GOT3 (cell line): ENCODE measurements around the gene RBM44.
"Not testable (repeated sequence)": the region's sequence is repeated elsewhere in the genome, so short reads cannot be mapped to it uniquely, and the experiment has no call there.

Experiments
- DNase-seq: peaks from one replicate; lab custom pipeline; 2025; ENCODE audit warnings: mixed read lengths; lab: John Stamatoyannopoulos, UW

RBM44 gene, protein sequence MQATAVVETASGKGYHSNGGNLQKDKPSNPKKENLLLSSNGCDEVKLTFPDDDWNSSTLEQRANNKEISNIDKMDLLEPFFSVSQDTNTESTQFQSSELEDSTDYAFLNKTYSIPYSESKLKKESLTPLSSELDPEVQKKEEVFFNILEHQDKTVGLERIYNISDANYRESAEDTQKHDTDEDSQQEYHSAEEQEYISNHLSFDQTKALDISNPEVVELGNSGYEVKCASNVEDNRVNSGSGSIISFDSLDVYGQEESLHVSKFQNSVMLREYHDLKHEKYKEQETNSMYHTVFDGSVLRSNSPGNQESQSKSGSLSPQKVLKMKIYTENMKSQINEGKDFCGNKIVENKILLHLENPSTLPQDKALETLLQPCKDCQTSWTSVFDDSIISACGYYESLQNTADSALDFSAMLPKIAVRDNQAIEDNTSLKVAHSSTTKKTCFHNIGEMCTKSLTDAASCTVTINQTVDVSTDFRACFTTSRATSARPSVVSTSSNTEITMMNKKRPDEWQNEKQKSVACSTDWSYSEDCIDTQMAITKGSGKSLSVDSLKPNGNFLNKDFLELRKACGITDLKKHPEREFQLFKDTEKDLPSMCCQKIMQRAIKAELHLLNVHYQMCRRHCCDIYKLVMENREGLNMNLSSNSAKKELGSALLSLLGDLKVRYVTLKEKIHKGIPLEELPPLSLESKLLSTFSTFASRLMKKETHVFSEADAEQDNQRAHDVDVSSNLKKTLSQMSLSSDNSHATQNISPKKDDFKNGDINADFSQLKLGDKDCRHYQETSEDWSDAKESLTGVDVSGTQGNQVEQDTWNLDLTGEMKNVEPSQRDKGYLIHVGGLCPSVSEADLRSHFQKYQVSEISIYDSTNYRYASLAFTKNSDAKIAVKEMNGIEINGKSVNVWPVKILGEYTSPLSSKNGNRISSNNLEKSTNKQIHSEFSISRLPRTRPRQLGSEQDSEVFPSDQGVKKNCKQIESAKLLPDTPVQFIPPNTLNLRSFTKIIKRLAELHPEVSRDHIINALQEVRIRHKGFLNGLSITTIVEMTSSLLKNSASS

DNA sequence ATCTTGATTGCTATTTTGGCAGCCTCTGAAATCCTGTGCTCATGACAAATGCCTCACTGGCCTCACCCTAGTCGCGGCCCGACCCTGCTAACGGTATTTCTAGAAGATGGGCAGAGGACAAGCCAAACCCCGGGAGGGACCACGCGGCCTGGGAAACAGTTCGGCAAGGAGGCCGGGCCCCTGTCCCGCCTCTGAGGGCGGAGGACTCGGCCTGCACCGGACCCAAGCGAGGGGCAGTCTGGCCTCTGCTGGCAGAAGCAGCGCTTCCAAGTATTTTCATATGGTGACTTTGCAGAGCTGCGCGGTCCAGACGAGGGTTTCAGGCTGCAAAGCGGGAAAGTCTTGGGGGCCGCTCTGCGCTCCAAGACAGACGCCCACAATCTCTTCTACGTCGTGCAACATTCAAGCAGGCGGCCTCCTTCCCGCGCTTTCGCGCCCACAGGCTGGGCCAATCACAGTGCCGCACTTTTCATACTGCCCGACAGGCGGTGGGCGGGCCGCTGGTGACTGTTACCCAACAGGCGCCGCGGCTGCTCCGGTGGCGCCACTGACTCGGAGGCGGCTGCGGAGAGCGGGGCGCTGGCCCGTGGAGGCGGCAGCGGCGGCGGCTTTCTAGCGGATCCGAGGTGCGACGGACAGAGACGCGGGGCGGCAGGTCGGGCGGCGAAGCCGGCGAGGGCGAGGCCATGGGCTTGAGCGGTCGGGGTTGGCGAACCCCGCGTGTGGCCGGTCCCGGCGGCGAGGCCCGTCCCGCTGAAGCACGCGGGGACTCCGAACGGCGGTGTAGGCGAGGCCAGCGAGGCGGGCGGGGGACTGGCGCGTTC lies at the start of gene RBM44:
Gene RBM44, plus strand, starts transcription at position 544 of the 824 bp plus-strand sequence. CDS start 14,831 bp downstream, outside the sequence.
- DNase-seq: no peak

DNA sequence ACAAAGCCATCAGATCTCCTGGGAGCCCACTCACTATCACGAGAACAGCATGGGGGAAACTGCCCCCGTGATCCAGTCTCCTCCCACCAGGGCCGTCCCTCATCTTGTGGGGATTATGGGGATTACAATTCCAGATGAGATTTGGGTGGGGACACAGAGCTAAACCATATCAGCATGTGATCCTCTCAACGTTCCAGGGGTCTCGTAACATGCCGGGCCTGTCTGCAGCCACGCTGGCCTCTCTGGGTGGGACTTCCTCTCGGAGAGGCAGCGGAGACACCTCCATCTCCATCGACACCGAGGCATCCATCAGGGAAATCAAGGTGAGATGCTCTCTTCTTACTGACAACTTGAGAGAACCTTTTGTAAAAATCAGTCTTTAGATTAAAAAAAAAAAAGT lies 49.6 kb upstream of the RBM44 start:
- no peak for DNase-seq

DNA sequence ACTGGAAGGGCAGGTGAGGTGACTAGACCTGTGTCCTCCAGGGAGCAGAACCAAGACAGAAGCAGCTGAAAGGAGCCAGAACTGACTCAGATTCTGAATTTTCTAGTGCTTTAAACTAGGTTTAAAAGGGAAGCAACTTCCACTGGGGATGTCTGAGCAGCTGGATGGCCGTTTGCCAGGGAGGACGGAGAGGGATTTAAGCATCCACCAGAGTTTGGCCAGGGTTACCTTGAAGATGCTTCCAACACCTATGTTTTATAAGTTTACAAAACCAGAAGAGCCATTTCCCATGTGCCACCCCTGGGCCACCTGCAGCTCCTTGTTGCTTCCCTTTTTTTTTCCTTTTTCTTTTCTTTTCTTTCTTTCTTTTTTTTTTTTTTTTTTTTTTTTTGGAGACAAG lies 48.6 kb upstream of the RBM44 start:
- no peak for DNase-seq

DNA sequence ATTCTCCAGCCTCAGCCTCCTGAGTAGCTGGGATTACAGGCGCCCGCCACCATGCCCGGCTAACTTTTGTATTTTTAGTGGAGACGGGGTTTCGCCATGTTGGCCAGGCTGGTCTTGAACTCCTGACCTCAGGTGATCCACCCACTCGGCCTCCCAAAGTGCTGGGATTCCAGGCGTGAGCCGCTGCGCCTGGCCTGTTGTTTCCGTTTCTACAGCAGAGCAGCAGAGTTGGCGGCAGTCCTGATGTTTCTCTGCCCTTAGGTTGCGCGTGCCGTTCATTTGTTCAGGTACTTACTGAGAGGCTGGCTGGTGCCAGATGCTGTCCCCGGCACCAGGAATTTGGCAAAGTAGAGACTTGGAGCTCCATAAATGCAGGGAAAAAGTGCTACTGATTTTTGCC lies 48.1 kb upstream of the RBM44 start:
- not testable (repeated sequence) for DNase-seq

DNA sequence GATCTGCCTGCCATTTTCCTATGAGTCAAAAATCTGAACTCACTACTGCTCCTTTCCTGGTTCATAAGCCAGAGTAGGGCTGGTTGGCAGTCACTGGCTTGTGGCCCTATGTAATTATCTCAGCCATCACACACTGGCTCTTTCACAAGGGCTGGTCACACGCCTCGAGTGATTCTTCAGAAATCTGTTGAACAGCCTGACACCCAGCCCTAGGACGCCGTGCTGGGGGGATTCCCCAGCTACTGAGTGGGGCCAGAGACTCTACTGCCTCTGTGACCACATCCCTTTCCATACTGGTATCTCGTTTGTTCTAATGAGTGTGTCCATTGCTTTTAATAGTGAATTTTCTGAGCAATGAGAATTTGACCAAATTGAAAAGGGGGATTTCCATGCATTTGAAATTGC lies 45.8 kb upstream of the RBM44 start:
- no peak for DNase-seq

DNA sequence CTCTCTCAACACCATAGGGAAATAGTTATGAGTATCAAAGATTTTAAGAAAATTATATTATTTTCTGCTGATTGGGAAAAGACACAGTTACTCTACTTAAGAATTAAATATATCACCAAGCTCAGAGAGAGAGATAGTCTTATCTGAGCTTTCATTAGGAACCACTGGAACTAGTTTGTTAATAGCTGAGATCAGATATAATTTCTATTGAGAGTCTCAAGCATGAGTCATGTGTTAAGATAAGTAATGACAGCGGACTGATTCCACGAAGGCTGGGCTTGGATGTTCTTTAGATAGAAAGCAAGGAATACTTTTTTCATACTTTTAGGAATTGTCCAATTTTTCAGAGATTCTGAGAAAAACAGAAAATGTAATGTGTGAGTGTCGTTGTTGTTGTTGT lies 44.4 kb upstream of the RBM44 start:
- DNase-seq: no peak

DNA sequence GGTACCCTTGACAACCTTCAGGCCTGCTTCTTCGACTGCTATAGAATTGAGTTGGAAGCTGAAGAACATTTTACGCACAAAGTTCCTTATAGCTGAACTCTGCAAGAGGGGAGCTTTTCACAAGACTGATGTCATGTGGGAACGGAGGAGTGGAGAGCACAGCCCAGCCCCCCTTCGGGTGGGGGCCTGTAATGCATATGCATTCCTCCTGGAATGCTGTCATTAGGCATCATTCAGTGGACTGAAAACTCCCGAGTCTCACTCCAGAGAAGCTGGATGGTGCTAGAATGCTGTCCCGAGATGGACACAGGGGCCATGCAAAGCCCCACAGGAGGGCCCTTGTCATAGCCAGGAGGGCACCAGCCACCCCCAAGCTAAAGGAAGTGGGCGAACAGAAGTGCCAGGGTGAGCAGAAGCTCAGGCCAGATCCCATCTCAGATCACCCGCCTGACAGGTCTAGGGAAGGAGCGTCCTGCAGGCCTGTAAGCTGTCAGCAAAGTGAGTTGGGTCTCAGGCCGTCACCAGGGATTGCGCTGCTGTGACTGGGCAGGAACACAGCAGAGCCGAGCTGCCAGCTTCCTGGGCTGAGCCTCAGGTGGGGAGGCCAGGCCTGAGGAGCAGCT lies 43.8 kb upstream of the RBM44 start:
- DNase-seq: no peak

DNA sequence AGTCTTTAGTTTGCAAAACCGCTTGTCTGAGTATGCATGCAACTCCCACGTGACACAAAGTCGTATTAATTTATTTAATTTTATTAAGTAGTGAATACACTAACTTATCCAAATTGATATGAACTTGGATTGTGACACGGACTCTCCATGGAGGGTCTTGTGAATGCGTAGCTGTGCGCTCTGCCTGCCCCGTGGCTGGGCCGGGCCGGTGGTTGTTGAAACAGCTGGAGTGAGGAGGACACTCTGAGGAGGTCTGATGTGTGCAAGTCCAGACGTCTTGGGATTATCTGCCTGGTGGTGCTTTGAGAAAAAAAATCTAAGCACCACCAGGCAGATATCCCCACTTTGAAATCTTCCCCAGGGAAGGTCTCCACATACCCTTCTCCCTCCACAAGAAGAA lies 41.0 kb upstream of the RBM44 start:
- DNase-seq: no peak

DNA sequence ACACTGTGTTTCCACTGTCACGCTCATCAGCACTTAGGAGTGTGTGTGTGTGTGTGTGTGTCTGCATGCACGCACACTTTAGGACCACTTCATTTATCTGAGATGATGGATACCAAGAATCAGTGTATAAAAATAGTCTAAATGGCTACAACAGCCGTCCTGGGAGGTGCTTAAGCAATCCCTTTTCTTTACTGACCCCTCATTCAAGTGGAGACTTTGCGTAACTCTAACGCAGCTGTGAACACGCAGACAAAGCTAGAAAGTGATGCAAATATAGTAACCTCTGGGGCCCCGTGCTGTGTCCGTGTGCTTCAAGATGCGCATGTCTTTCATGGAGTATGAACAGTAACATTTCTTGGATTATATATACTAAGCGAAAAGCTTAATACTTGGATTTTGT lies 40.4 kb upstream of the RBM44 start:
- DNase-seq: no peak

DNA sequence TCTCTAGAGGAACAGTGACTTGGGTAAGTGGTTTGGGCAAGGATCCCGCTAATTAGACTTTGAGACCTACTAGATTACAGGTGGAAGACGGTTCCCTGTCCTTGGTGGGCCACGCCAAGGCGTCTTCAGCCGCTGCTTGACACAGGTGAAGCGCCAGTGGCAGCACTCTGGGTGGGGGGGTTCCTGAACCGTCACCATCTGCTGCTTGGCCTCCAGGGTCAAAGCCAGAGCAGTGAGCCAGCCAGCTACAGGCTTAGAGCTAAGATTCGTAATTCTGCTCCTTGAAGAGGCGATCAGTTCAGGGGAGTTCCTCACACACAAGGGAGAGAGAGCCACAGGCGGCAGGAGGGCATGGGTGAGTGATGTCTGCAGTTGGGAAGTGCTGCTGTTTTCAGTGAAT lies 39.4 kb upstream of the RBM44 start:
- no peak for DNase-seq

DNA sequence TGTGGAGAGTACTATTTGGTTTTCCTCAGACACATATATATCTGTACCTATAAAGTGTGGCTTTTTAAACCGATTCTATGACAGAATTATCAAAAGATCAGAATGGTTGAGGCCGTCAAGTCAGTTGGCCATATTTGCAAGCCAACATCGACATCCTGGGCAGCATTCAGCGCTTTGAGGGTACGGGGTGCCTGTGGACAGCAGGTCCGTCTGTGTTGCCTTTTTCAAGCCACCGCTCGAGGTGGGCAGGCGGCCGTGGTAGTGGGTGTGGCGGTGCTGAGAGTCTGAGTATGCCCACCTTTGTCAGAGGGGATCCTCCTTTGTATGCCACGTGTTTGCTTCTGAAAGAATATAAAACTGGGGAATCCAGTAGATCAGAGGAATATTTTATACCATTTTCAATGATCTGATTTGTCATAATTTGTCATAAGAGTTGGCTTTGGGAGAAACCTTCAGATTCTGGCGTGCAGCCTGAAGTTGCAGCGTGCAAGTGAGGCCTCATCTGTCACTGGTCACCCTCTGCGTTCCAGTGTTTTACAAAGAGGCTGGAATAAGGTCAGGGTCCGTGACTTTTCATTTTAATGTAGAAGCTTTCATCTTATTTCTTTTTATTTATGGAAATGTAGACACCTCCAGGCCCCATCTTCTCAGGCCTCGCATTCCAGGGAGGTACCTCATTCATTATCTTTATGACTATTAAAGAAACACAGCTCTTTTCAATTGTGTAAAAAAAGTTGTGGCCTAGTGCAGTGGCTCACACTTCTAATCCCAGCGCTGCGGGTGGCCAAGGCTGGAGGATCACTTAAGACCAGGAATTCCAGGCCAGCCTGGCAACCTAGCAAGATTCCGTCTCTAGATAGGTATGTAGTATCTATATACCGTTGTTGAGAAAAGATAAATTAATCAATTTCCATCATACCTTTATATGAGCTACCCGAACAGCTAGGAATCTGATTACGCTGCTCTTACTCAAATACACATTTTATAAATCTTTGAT lies 37.8 kb upstream of the RBM44 start:
- DNase-seq: no peak

DNA sequence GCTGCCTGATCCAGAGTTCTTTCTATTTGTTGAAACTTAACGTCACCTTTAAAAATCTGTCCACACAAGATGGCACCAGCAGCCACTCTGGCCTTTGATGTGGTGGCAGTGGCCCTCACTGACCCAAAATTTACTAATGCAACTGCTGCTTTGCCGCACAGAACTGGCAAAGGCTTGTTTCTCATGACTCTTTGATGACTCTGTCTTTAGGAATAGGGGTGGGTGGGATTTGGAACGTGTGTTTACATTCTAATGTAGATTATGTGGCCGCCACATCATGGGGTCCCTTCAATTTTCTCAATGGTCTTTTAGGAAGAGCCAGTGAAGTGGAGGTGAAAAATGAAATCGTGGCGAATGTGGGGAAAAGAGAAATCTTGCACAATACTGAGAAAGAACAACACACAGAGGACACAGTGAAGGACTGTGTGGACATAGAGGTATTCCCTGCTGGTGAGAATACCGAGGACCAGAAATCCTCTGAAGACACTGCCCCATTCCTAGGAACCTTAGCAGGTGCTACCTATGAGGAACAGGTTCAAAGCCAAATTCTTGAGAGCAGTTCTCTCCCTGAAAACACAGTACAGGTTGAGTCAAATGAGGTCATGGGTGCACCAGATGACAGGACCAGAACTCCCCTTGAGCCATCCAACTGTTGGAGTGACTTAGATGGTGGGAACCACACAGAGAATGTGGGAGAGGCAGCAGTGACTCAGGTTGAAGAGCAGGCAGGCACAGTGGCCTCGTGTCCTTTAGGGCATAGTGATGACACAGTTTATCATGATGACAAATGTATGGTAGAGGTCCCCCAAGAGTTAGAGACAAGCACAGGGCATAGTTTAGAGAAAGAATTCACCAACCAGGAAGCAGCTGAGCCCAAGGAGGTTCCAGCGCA lies 36.0 kb upstream of the RBM44 start:
- DNase-seq: not testable (repeated sequence)

DNA sequence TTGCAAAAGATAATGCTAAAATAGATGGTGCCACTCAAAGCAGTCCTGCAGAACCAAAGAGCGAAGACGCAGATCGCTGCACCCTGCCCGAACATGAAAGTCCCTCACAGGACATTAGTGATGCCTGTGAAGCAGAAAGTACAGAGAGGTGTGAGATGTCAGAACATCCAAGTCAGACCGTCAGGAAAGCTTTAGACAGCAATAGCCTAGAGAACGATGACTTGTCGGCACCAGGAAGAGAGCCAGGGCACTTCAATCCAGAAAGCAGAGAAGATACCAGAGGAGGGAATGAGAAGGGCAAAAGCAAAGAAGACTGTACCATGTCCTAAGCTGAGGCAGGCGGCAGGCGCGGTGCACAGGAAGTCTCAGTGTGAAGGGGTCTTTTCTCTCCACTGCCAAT lies 34.8 kb upstream of the RBM44 start:
- no peak for DNase-seq

DNA sequence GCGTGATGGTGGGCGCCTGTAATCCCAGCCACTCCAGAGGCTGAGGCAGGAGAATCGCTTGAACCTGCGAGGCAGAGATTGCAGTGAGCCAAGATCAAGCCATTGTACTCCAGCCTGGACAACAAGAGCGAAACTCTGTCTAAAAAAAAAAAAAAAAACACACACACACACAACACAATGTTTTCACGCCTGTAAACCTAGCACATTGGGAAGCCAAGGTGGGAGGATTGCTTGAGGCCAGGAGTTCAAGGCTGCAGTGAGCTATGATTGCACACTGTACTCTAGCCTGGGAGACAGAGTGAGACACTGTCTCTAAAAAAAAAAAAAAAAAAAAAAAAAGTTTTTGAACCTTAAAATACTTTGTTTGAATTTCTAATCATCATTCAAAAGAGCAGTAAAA lies 33.5 kb upstream of the RBM44 start:
- not testable (repeated sequence) for DNase-seq

DNA sequence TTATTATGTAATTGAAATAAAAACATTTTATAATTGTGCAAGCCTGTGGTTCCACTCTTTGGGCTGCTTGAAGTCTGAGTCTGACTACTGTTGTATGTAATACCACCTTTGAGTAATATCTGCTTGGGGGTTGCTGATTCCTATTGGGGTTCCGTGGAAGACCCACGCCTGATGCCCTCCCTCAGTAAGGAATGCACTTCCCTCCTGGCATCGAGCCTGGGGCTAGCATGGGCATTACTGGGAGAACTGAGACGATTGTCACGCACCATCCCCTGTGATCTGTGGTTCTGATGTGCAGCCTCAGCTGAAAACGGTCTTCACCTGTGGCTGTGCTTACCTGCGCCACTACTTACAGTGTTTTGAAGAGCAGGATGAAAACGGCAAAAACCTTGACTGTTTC lies 32.7 kb upstream of the RBM44 start:
- no peak for DNase-seq

DNA sequence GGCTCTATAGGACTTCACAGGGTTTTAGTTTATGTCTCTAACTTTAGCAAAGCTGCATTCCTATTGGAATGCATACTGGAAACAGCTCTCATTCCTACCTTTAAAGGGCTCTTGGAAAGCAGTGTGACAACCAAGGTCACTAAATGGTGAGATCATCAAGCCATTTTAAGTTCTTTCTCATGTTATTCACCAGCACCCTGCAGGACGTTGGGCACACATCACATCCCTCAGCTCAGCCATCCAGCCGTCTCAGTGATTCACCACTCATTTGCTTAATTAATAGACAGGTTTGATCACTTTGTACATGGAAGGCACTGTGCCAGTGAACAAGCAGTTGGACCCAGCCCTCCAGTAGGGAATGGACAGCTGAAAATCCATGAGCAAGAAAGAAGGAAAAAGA lies 32.2 kb upstream of the RBM44 start:
- no peak for DNase-seq

DNA sequence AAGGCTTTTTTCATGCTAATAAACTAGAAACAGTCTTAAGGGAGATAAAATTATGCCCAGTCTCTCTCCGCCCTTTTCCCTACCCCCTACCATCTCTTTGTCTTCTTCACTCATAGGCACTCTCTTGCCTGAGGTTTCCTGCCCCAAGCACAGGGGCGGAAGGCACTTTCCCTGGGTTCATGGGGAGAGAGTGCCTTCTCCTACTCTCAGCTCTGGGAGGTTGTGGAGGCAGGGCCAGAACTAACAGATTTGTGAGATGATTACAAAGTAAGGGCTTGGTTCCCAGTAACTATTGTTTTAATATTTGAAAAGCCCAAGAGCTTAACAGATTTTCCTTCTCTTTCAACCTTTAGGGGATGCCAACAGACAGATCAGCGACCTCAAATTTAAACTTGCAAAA lies 26.1 kb upstream of the RBM44 start:
- DNase-seq: no peak

DNA sequence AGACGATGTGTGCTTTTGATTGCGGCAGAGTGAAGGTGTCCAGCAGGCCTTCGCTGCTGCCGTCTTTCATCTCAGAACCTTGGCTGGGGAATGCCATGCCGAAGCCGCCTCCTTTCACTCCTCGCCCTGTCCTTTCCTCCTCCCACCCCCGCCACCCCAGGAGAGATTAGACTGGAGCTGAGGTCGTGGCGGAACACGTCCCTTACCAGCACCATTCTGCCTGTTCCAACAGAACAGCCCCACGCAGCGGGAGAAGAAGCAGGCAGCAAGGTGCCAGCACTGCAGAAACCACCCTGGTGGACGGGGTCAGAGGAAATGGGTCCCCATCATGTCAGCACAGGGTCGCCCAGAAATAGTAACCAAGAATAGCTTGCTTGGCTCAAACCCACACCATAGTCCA lies 24.8 kb upstream of the RBM44 start:
- DNase-seq: no peak
